NOMO-1 treated with dmso at 0.1 percent for 144 hours (cell line): ENCODE measurements around the gene GPRC5D.

Experiments
- DNase-seq: peaks from one replicate; lab custom pipeline; 2025; ENCODE audit not compliant: unreplicated experiment; lab: John Stamatoyannopoulos, UW

GPRC5D gene

GRCh38 chr12:12938541-12938940 lies 13.4 kb downstream of the GPRC5D start:
- no peak for DNase-seq

- DNase-seq: no peak
Measured at GRCh38 chr12:12936983-12937491, 14.9 kb downstream of the GPRC5D start.

GRCh38 chr12:12934556-12934955 lies 17.4 kb downstream of the GPRC5D start:
- DNase-seq: no peak

- DNase-seq: no peak
Measured at GRCh38 chr12:12933742-12934141, 18.2 kb downstream of the GPRC5D start.

- DNase-seq: no peak
Measured at GRCh38 chr12:12930633-12931219, 21.2 kb downstream of the GPRC5D start.

- DNase-seq: no peak
Measured at GRCh38 chr12:12929696-12930095, 22.3 kb downstream of the GPRC5D start.

- DNase-seq: no peak
Measured at GRCh38 chr12:12927211-12928079, 24.5 kb downstream of the GPRC5D start.

- DNase-seq: no peak
Measured at GRCh38 chr12:12926571-12927071, 25.3 kb downstream of the GPRC5D start.

GRCh38 chr12:12925388-12925787 lies 26.6 kb downstream of the GPRC5D start:
- no peak for DNase-seq

GRCh38 chr12:12924169-12924568 lies 27.8 kb downstream of the GPRC5D start:
- no peak for DNase-seq

GRCh38 chr12:12922978-12923377 lies 29.0 kb downstream of the GPRC5D start:
- no peak for DNase-seq

GRCh38 chr12:12922191-12922616 lies 29.8 kb downstream of the GPRC5D start:
- DNase-seq: no peak

- no peak for DNase-seq
Measured at GRCh38 chr12:12919666-12920435, 32.1 kb downstream of the GPRC5D start.

- no peak for DNase-seq
Measured at GRCh38 chr12:12918781-12919389, 33.1 kb downstream of the GPRC5D start.

- DNase-seq: no peak
Measured at GRCh38 chr12:12917517-12917916, 34.5 kb downstream of the GPRC5D start.

GRCh38 chr12:12916135-12916944 lies 35.6 kb downstream of the GPRC5D start:
- peak; percentile 47 for DNase-seq

- no peak for DNase-seq
Measured at GRCh38 chr12:12915656-12916055, 36.3 kb downstream of the GPRC5D start.

- DNase-seq: no peak
Measured at GRCh38 chr12:12912711-12913110, 39.3 kb downstream of the GPRC5D start.

- DNase-seq: no peak
Measured at GRCh38 chr12:12909995-12910420, 42.0 kb downstream of the GPRC5D start.
